Heart right ventricle (tissue), 16 donors: ENCODE data around the gene PDE11A. TPM values are rescaled to one million over a fixed set of nuclear protein-coding genes. Genes with fewer than 3 reads are reported as not detected.

Experiments used
- ATAC-seq, 8 donors: fragments of 200-7000 bp; cut with Tn5 transposase; one replicate each; pipeline ENCODE4 v1.9.1; 2020; ENCODE audit warnings: mild to moderate bottlenecking in 8 of 8, moderate library complexity in 8 of 8, moderate number of reproducible peaks in 1 of 8
- DNase-seq, 2 donors: peaks; one replicate each; pipeline ENCODE4 v3.0.0-alpha.2; 2020
- H3K27ac ChIP-seq, 10 donors: fragments of 200-600 bp; sonication (generic) in 2 of 10; one replicate each; pipeline versions ENCODE4 v1.5.0 to v1.8.0; 2020 to 2022; ENCODE audit warnings: mild to moderate bottlenecking in 3 of 10
- H3K27me3 ChIP-seq, 7 donors: fragments of 200-600 bp; one replicate each; pipeline ENCODE4 v1.8.0; 2021 to 2022; ENCODE audit warnings: mild to moderate bottlenecking in 2 of 7
- H3K36me3 ChIP-seq, 9 donors: fragments of 200-600 bp; sonication (generic) in 1 of 9; one replicate each; pipeline versions ENCODE4 v1.5.0 to v1.8.0; 2020 to 2022; ENCODE audit warnings: mild to moderate bottlenecking in 2 of 9
- H3K4me1 ChIP-seq, 9 donors: fragments of 200-600 bp; sonication (generic) in 1 of 9; one replicate each; pipeline versions ENCODE4 v1.5.0 to v1.8.0; 2020 to 2022; ENCODE audit warnings: mild to moderate bottlenecking in 4 of 9
- H3K4me3 ChIP-seq, 10 donors: fragments of 200-600 bp; sonication (generic) in 2 of 10; one replicate each; pipeline versions ENCODE4 v1.5.0 to v1.8.0; 2020 to 2022; ENCODE audit warnings: mild to moderate bottlenecking in 7 of 10, moderate library complexity in 2 of 10
- H3K9me3 ChIP-seq, 11 donors: fragments of 200-600 bp in 10 of 11; sonication (generic) in 2 of 11; one replicate each; pipeline versions ENCODE4 v1.5.0 to v1.8.0; 2013 to 2022; ENCODE audit warnings: mild to moderate bottlenecking in 2 of 11, control low read depth in 1 of 11, moderate library complexity in 1 of 11
- CTCF ChIP-seq, 9 donors: fragments of 200-600 bp; sonication (generic) in 2 of 9; IDR thresholded peaks; one replicate each; pipeline versions ENCODE4 v1.5.0 to v1.8.0; 2021 to 2022; ENCODE audit warnings: antibody characterized with exemption in 9 of 9, mild to moderate bottlenecking in 5 of 9, moderate library complexity in 1 of 9
- WGBS, 2 donors: extraction: QIAGEN DNeasy Blood & Tissue Kit; methylation state at CpG; one replicate each; pipeline ENCODE4 v1.1.7; 2013; ENCODE audit warnings: inconsistent platforms in 1 of 2; 5-methylcytosine and 5-hydroxymethylcytosine counted together
- intact Hi-C, 10 donors: fragments of 100-400 bp; cut with DNase I; formaldehyde crosslinking; loops; one replicate each; pipeline versions ENCODE4 v1.11.1 to v1.14.2; 2022
- polyA plus RNA-seq, 2 donors: library from polyadenylated mRNA; stranded (reverse); fragments of 200-250 nt; gene quantifications; one replicate each; pipeline ENCODE4 v1.2.3, GENCODE V29; 2013
- total RNA-seq, 10 donors: library from RNA; stranded (reverse); fragmentation: NEBNext Ultra II Directional in 3 of 10; extraction: Animal tissue kit (Norgen Biotek cat#: 25700) in 3 of 10; gene quantifications; one replicate each; pipeline versions ENCODE4 v1.2.1 to v1.2.4, GENCODE V29; 2021 to 2023
- donor health status: Arrhythmogenic right ventricular cardiomyopathy.
- donor health status: ischemic (EF 13 %, LVEDD 7.1; RV severe dilation, severe dysfunction).
- donor health status: healthy with polysubstance abuse.
- donor health status: DM: no; HTN: yes; CAD: no.
- donor health status: DM: no; HTN: no; CAD: no.
- donor health status: ischemic (EF 25% LVEDD 6.9; RV normal size, moderate dysfunction).
- donor health status: ischemic (EF 25% LVEDD 5.7; RV mildly dilated, moderate dysfunction).
- donor health status: healthy.
- donor health status: DM: yes; HTN: yes; CAD: no.
- donor health status: Ischemic cardiomyopathy.
- donor health status: ischemic (EF 35%, LVEDD 5.7; RV mildly dilated, moderate dysfunction).
- donor health status: nonischemic (EF 11% LVEDD 7.7; RV severe dilation, severe dysfunction).
- donor health status: DM: yes; HTN: yes; CAD: no.
- donor health status: PGD.
- donor health status: ischemic (EF 29% LVEDD 5.4; RV normal size, mild dysfunction).
- donor health status: nonischemic (EF 23%, LVEDD 6.1; RV moderate dilation, normal function).

The PDE11A gene
- total and polyA plus RNA-seq, 12 donors = 0.12 to 6.4 (median 1.1) TPM

- Histone ChIP-seq H3K4me3 (no peak overlapping the region), H3K36me3 (no peaks in the 10 kb centered on the region), H3K4me1 (peaks cover 0 to 21% (median 5%) of the 10 kb centered on the region in 9 donors), H3K27ac (peak overlapping the region in 2 of 10 donors; percentile 34 to 51), H3K27me3 (no peaks in the 10 kb centered on the region), H3K9me3 (no peaks in the 10 kb centered on the region)
- 55 to 57% methylated on average over 2 of the region's 2 CpGs for WGBS, 2 donors
- intact Hi-C loops = no loop called here
- TF ChIP-seq CTCF (IDR thresholded peaks at IDR 0.05) = no peak
- DNase-seq = no peak
- no peak for ATAC-seq
Measured at GRCh38 chr2:177670791-177671535, 401.6 kb downstream of the PDE11A start.

GRCh38 chr2:177669625-177670330, 402.8 kb downstream of the PDE11A start:
- TF ChIP-seq CTCF (IDR thresholded peaks at IDR 0.05) = no peak
- H3K27ac ChIP-seq = no peak overlapping the region
- no peak for ATAC-seq
- intact Hi-C loops = no loop called here
- peaks cover 0 to 21% (median 5%) of the 10 kb centered on the region in 9 donors for H3K4me1 ChIP-seq
- no peaks in the 10 kb centered on the region for H3K27me3 ChIP-seq
- H3K4me3 ChIP-seq = no peak overlapping the region
- no peaks in the 10 kb centered on the region for H3K36me3 ChIP-seq
- H3K9me3 ChIP-seq = no peaks in the 10 kb centered on the region
- 81% methylated on average over 3 of the region's 3 CpGs for WGBS, 2 donors
- DNase-seq = no peak

GRCh38 chr2:177669201-177669600, 403.4 kb downstream of the PDE11A start:
- ATAC-seq (no peak), DNase-seq (no peak)
- H3K9me3 ChIP-seq = no peaks in the 10 kb centered on the region
- intact Hi-C loops = no loop called here
- no peak overlapping the region for H3K27ac ChIP-seq
- TF ChIP-seq CTCF (IDR thresholded peaks at IDR 0.05) = no peak
- H3K27me3 ChIP-seq = no peaks in the 10 kb centered on the region
- no peak overlapping the region for H3K4me3 ChIP-seq
- peaks cover 0 to 21% (median 5%) of the 10 kb centered on the region in 9 donors for H3K4me1 ChIP-seq
- 88 to 91% methylated on average over 5 of the region's 5 CpGs for WGBS, 2 donors
- H3K36me3 ChIP-seq = no peaks in the 10 kb centered on the region

GRCh38 chr2:177668617-177669016, 404.0 kb downstream of the PDE11A start:
- Histone ChIP-seq H3K4me1 (peaks cover 0 to 21% (median 5%) of the 10 kb centered on the region in 9 donors), H3K27me3 (no peaks in the 10 kb centered on the region), H3K9me3 (no peaks in the 10 kb centered on the region), H3K4me3 (no peak overlapping the region), H3K36me3 (no peaks in the 10 kb centered on the region), H3K27ac (no peak overlapping the region)
- TF ChIP-seq CTCF (IDR thresholded peaks at IDR 0.05) = no peak
- WGBS, 2 donors = 96 to 99% methylated on average over 3 of the region's 3 CpGs
- intact Hi-C loops = no loop called here
- ATAC-seq = no peak
- no peak for DNase-seq
